Activated T-helper 1 cell treated with anti-CD3 and anti-CD28 coated beads, Interleukin-2, amount 50 U/mL, for 16 hours (primary cell): Measurements from ENCODE around the gene NXF3.
"Not testable (repeated sequence)": the region's sequence is repeated elsewhere in the genome, so short reads cannot be mapped to it uniquely, and the experiment has no call there.

Experiments
- DNase-seq, 2 donors: peaks; one replicate each; pipeline ENCODE4 v3.0.0-alpha.2; 2020; ENCODE audit warnings: low read depth in 1 of 2, low spot score in 1 of 2

The NXF3 gene

GRCh38 chrX:103092942-103093341 is at the start of gene NXF3:
Gene NXF3, minus strand, starts transcription at chrX:103093143. Its CDS starts 120 bp downstream, at chrX:103093023.
- no peak for DNase-seq

GRCh38 chrX:103136528-103136927 is 43.6 kb upstream of the NXF3 start:
- not testable (repeated sequence) for DNase-seq

GRCh38 chrX:103124284-103124683 is 31.3 kb upstream of the NXF3 start:
- DNase-seq: no peak

- no peak for DNase-seq
Observed at GRCh38 chrX:103120748-103121147, 27.8 kb upstream of the NXF3 start.

GRCh38 chrX:103116970-103117369 is 24.0 kb upstream of the NXF3 start:
- DNase-seq: not testable (repeated sequence)

- not testable (repeated sequence) for DNase-seq
Observed at GRCh38 chrX:103109497-103109896, 16.6 kb upstream of the NXF3 start.

GRCh38 chrX:103107836-103108235 is 14.9 kb upstream of the NXF3 start:
- DNase-seq: no peak

GRCh38 chrX:103107227-103107737 is 14.3 kb upstream of the NXF3 start:
- DNase-seq: not testable (repeated sequence)

- not testable (repeated sequence) for DNase-seq
Observed at GRCh38 chrX:103104370-103104769, 11.4 kb upstream of the NXF3 start.

- DNase-seq: not testable (repeated sequence)
Observed at GRCh38 chrX:103103866-103104265, 10.9 kb upstream of the NXF3 start.

- no peak for DNase-seq
Observed at GRCh38 chrX:103101299-103102042, 8.5 kb upstream of the NXF3 start.

GRCh38 chrX:103100484-103100883 is 7.5 kb upstream of the NXF3 start:
- DNase-seq: no peak

GRCh38 chrX:103099691-103100090 is 6.7 kb upstream of the NXF3 start:
- DNase-seq: no peak

- DNase-seq: no peak
Observed at GRCh38 chrX:103098488-103098887, 5.5 kb upstream of the NXF3 start.

- DNase-seq: no peak
Observed at GRCh38 chrX:103081051-103081450, 11.9 kb downstream of the NXF3 start.

GRCh38 chrX:103073467-103073866 is 19.5 kb downstream of the NXF3 start:
- DNase-seq: no peak

- DNase-seq: no peak
Observed at GRCh38 chrX:103066606-103067005, 26.3 kb downstream of the NXF3 start.

- no peak for DNase-seq
Observed at GRCh38 chrX:103063918-103064434, 29.0 kb downstream of the NXF3 start, which contains the start of gene BEX1. Gene BEX1, minus strand, starts transcription at chrX:103064171. Its CDS starts 897 bp downstream, at chrX:103063274.

GRCh38 chrX:103063191-103063845 is 29.6 kb downstream of the NXF3 start:
- DNase-seq: no peak

GRCh38 chrX:103061486-103061885 is 31.5 kb downstream of the NXF3 start:
- DNase-seq: no peak

GRCh38 chrX:103056902-103057301 is 36.0 kb downstream of the NXF3 start:
- no peak for DNase-seq

GRCh38 chrX:103052625-103053024 is 40.3 kb downstream of the NXF3 start:
- DNase-seq: no peak
